Vagina (tissue), 2 donors: ENCODE measurements around the gene NAGS. TPM values are rescaled to one million over a fixed set of nuclear protein-coding genes. Genes with fewer than 3 reads are reported as not detected.
"Not testable (repeated sequence)": the region's sequence is repeated elsewhere in the genome, so short reads cannot be mapped to it uniquely, and the experiment has no call there.

ENCODE experiments used
- DNase-seq, 2 donors: peaks; one replicate each; pipeline ENCODE4 v3.0.0-alpha.2; 2017; ENCODE audit errors: extremely low spot score in 2 of 2
- H3K27ac ChIP-seq: fragments of 200-600 bp; sonication (generic); one replicate; pipeline ENCODE4 v1.5.1; 2019
- H3K27me3 ChIP-seq: fragments of 200-600 bp; sonication (generic); one replicate; pipeline ENCODE4 v1.5.1; 2019
- H3K36me3 ChIP-seq, 2 donors: fragments of 200-600 bp; sonication (generic); one replicate each; pipeline ENCODE4 v1.5.1; 2017 to 2019
- H3K4me1 ChIP-seq: fragments of 200-600 bp; sonication (generic); one replicate; pipeline ENCODE4 v1.5.1; 2019
- H3K4me3 ChIP-seq, 2 donors: fragments of 200-600 bp; sonication (generic); 1 replicate in 1 of 2; 2 replicates in 1 of 2; pipeline ENCODE4 v1.5.1; 2016 to 2019
- H3K9me3 ChIP-seq: fragments of 200-600 bp; sonication (generic); one replicate; pipeline ENCODE4 v1.5.1; 2019
- POLR2A ChIP-seq, 2 donors: fragments of 450-650 bp; IDR thresholded peaks; one replicate each; pipeline ENCODE4 v1.6.1; 2017; ENCODE audit warnings: antibody characterized with exemption in 2 of 2, mild to moderate bottlenecking in 2 of 2, moderate library complexity in 2 of 2
- POLR2AphosphoS5 ChIP-seq, 2 donors: sonication (generic); formaldehyde crosslinking; IDR thresholded peaks; one replicate each; pipeline ENCODE4 v1.9.0; 2017; ENCODE audit warnings: antibody characterized with exemption in 2 of 2, mild to moderate bottlenecking in 2 of 2, low read depth in 1 of 2; ENCODE audit not compliant: insufficient read depth in 1 of 2
- intact Hi-C: fragments of 100-400 bp; cut with DNase I; formaldehyde crosslinking; loops from one replicate; pipeline ENCODE4 v1.15.1; 2023
- total RNA-seq: library from RNA; depleted of rRNA; stranded (reverse); fragments of >200 nt; gene quantifications from one replicate; pipeline ENCODE4 v1.2.3, GENCODE V29; 2016
- TF ChIP-seq, protein P1 (sequence below), 3 experiments: fragments of 450-650 bp in 2 of 3; fragments of 200-600 bp in 1 of 3; sonication (generic) in 1 of 3; IDR thresholded peaks; one replicate each; pipeline ENCODE4 v1.5.1; 2017 to 2019; ENCODE audit warnings: antibody characterized with exemption in 3 of 3, mild to moderate bottlenecking in 2 of 3, moderate library complexity in 2 of 3

Gene NAGS
- total RNA-seq, 1 donor from 2014 or later = 4.9 TPM

- TF ChIP-seq POLR2A (IDR thresholded peaks at IDR 0.05) = no peak
- TF ChIP-seq POLR2AphosphoS5 (IDR thresholded peaks at IDR 0.05; ENCODE audit: insufficient read depth in 1 of 2, low read depth in 1 of 2) = no peak
- TF ChIP-seq, protein P1, sequence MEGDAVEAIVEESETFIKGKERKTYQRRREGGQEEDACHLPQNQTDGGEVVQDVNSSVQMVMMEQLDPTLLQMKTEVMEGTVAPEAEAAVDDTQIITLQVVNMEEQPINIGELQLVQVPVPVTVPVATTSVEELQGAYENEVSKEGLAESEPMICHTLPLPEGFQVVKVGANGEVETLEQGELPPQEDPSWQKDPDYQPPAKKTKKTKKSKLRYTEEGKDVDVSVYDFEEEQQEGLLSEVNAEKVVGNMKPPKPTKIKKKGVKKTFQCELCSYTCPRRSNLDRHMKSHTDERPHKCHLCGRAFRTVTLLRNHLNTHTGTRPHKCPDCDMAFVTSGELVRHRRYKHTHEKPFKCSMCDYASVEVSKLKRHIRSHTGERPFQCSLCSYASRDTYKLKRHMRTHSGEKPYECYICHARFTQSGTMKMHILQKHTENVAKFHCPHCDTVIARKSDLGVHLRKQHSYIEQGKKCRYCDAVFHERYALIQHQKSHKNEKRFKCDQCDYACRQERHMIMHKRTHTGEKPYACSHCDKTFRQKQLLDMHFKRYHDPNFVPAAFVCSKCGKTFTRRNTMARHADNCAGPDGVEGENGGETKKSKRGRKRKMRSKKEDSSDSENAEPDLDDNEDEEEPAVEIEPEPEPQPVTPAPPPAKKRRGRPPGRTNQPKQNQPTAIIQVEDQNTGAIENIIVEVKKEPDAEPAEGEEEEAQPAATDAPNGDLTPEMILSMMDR (IDR thresholded peaks at IDR 0.05) = no peak
- H3K27me3 ChIP-seq = no peaks in the 10 kb centered on the region
- H3K4me1 ChIP-seq = peaks cover 40% of the 10 kb centered on the region
- H3K4me3 ChIP-seq = no peak overlapping the region
- no peaks in the 10 kb centered on the region for H3K36me3 ChIP-seq
- DNase-seq = no peak
- intact Hi-C loops = no loop called here
- no peaks in the 10 kb centered on the region for H3K9me3 ChIP-seq
- H3K27ac ChIP-seq = peak overlapping the region; percentile 75
Measured at GRCh38 chr17:44012391-44012790, 8.0 kb downstream of the NAGS start.

DNA sequence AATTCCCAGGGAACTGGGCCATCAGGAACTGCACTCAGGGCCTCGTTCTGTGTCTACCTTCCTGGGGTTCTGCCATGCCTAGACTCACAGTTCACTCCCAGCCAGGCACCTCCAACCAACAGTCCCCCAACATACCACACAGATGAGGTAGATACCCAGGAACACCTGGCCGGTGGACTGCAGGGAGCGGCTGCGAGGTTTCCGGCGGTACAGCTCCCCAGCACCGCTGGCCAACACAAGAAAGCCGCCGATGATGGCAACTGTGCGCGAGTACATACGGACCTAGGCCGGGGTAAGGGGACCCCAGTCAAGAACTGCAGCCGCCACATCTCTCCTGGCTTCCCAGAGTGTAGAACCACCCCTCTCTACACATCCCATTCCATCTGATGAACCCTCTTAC, 8.5 kb downstream of the NAGS start:
- Histone ChIP-seq H3K4me1 (peaks cover 35% of the 10 kb centered on the region), H3K27me3 (no peaks in the 10 kb centered on the region), H3K9me3 (no peaks in the 10 kb centered on the region), H3K4me3 (no peak overlapping the region), H3K27ac (peak overlapping the region; percentile 75), H3K36me3 (no peaks in the 10 kb centered on the region)
- intact Hi-C loops = no loop called here
- DNase-seq = no peak
- TF ChIP-seq POLR2A (IDR thresholded peaks at IDR 0.05) (no peak), POLR2AphosphoS5 (IDR thresholded peaks at IDR 0.05; ENCODE audit: insufficient read depth in 1 of 2, low read depth in 1 of 2) (no peak)
- TF ChIP-seq, protein P1 (IDR thresholded peaks at IDR 0.05) = no peak

DNA sequence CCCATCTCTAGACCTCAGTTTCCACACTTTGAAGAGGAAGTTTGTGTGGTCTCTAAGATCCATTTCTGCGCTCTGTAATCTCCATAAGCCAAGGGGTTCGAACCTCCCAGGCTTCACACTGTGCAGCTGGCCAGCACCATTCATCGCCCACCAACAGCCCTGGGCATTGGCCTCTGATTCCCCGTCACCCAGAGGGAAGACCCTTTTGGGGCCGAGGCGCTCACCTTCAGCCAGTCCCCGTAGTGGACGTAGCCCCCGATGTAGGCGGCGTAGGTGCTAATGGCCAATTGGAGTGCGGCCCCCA, 9.7 kb downstream of the NAGS start:
- peak overlapping the region; percentile 85 for H3K27ac ChIP-seq

GRCh38 chr17:44014437-44015172, 10.2 kb downstream of the NAGS start, which contains the start of gene TMEM101:
Gene TMEM101, minus strand, starts transcription at chr17:44014963. Its CDS starts 11 bp downstream, at chr17:44014952.
- Histone ChIP-seq H3K9me3 (no peaks in the 10 kb centered on the region), H3K27ac (peak within 1 kb of the TSS; percentile 85), H3K4me3 (peak within 1 kb of the TSS; percentile 60 to 83), H3K27me3 (no peaks in the 10 kb centered on the region), H3K36me3 (no peaks in the 10 kb centered on the region), H3K4me1 (peaks cover 29% of the 10 kb centered on the region)
- intact Hi-C loops = no loop called here
- peak; percentile 85 to 99 for TF ChIP-seq POLR2AphosphoS5 (IDR thresholded peaks at IDR 0.05; ENCODE audit: insufficient read depth in 1 of 2, low read depth in 1 of 2)
- TF ChIP-seq, protein P1 (IDR thresholded peaks at IDR 0.05) = peak in 2 of 3 experiments; percentile 17 to 28
- TF ChIP-seq POLR2A (IDR thresholded peaks at IDR 0.05) = no peak
- no peak for DNase-seq

More for the DNA sequence above, 9.7 kb downstream of the NAGS start:
- Histone ChIP-seq H3K36me3 (no peaks in the 10 kb centered on the region), H3K4me3 (peak overlapping the region; percentile 60 to 83), H3K4me1 (peaks cover 29% of the 10 kb centered on the region), H3K27me3 (no peaks in the 10 kb centered on the region), H3K9me3 (no peaks in the 10 kb centered on the region)
- TF ChIP-seq POLR2A (IDR thresholded peaks at IDR 0.05) (no peak), POLR2AphosphoS5 (IDR thresholded peaks at IDR 0.05; ENCODE audit: insufficient read depth in 1 of 2, low read depth in 1 of 2) (no peak)
- TF ChIP-seq, protein P1 (IDR thresholded peaks at IDR 0.05) = no peak
- intact Hi-C loops = no loop called here
- no peak for DNase-seq

GRCh38 chr17:44021227-44021626, 16.8 kb downstream of the NAGS start:
- H3K36me3 ChIP-seq, H3K4me1 ChIP-seq, DNase-seq, H3K4me3 ChIP-seq, H3K27me3 ChIP-seq, H3K27ac ChIP-seq, H3K9me3 ChIP-seq, intact Hi-C loops: not testable (repeated sequence)
